ENCODE measurements around the gene AEBP1. TPM values are rescaled to one million over a fixed set of nuclear protein-coding genes. Genes with fewer than 3 reads are reported as not detected.

Gene AEBP1
- total RNA-seq, 2 donors from 2014 or later, result 39.2 to 51.9 TPM

GRCh38 chr7:44159824-44160630, 55.9 kb downstream of the AEBP1 start:
- Histone ChIP-seq H3K4me3 (no peak overlapping the region), H3K36me3 (replicated peaks in 1 of 2; ENCODE audit: insufficient read depth in 1 of 2, low read depth in 2 of 2) (no peaks in the 10 kb centered on the region), H3K9me3 (no peaks in the 10 kb centered on the region), H3K27ac (no peak overlapping the region), H3K27me3 (no peaks in the 10 kb centered on the region), H3K4me1 (no peaks in the 10 kb centered on the region)
- no peak for TF ChIP-seq POLR2A (IDR thresholded peaks at IDR 0.05)
- TF ChIP-seq CTCF (IDR thresholded peaks at IDR 0.05), result no peak
- no peak for ATAC-seq
- intact Hi-C loops (cut with DNase I), result no loop called here
- DNase-seq, result no peak
- WGBS, 2 donors, result 75 to 89% methylated on average over 4 to 5 of the region's 5 CpGs

GRCh38 chr7:44161371-44161770, 57.2 kb downstream of the AEBP1 start:
- intact Hi-C loops (cut with DNase I), result no loop called here
- ATAC-seq, result no peak
- WGBS, 2 donors, result 100% methylated on average over 2 of the region's 2 CpGs

GRCh38 chr7:44162179-44162578, 58.0 kb downstream of the AEBP1 start:
- DNase-seq (peak in 1 of 4 donors; percentile 11), ATAC-seq (no peak)
- 81 to 91% methylated on average over 4 of the region's 4 CpGs for WGBS, 2 donors
- Histone ChIP-seq H3K27ac (no peak overlapping the region), H3K4me1 (no peaks in the 10 kb centered on the region), H3K36me3 (replicated peaks in 1 of 2; ENCODE audit: insufficient read depth in 1 of 2, low read depth in 2 of 2) (no peaks in the 10 kb centered on the region), H3K27me3 (no peaks in the 10 kb centered on the region), H3K9me3 (no peaks in the 10 kb centered on the region), H3K4me3 (no peak overlapping the region)
- intact Hi-C loops (cut with DNase I), result no loop called here
- TF ChIP-seq POLR2A (IDR thresholded peaks at IDR 0.05) (no peak), CTCF (IDR thresholded peaks at IDR 0.05) (no peak)

More at GRCh38 chr7:44161371-44161770, 57.2 kb downstream of the AEBP1 start:
- H3K9me3 ChIP-seq, result no peaks in the 10 kb centered on the region
- H3K36me3 ChIP-seq (replicated peaks in 1 of 2; ENCODE audit: insufficient read depth in 1 of 2, low read depth in 2 of 2), result no peaks in the 10 kb centered on the region
- no peaks in the 10 kb centered on the region for H3K27me3 ChIP-seq
- H3K4me1 ChIP-seq, result no peaks in the 10 kb centered on the region
- no peak overlapping the region for H3K4me3 ChIP-seq
- no peak for DNase-seq
- TF ChIP-seq CTCF (IDR thresholded peaks at IDR 0.05), result no peak
- TF ChIP-seq POLR2A (IDR thresholded peaks at IDR 0.05), result no peak
- H3K27ac ChIP-seq, result no peak overlapping the region

GRCh38 chr7:44162785-44163395, 58.7 kb downstream of the AEBP1 start:
- 63 to 75% methylated on average over 1 of the region's 1 CpG for WGBS, 2 donors
- intact Hi-C loops (cut with DNase I), result no loop called here

More at GRCh38 chr7:44162785-44163395, 58.7 kb downstream of the AEBP1 start:
- no peak overlapping the region for H3K27ac ChIP-seq
- DNase-seq, result no peak
- H3K27me3 ChIP-seq, result no peaks in the 10 kb centered on the region
- no peak for ATAC-seq
- H3K4me1 ChIP-seq, result no peaks in the 10 kb centered on the region
- no peak for TF ChIP-seq CTCF (IDR thresholded peaks at IDR 0.05)
- no peak for TF ChIP-seq POLR2A (IDR thresholded peaks at IDR 0.05)
- H3K9me3 ChIP-seq, result no peaks in the 10 kb centered on the region
- no peak overlapping the region for H3K4me3 ChIP-seq
- no peaks in the 10 kb centered on the region for H3K36me3 ChIP-seq (replicated peaks in 1 of 2; ENCODE audit: insufficient read depth in 1 of 2, low read depth in 2 of 2)
